GM23248 (cell line): ENCODE measurements around the gene TMEM202. TPM values are rescaled to one million over a fixed set of nuclear protein-coding genes. Genes with fewer than 3 reads are reported as not detected.
"Not testable (repeated sequence)": the region's sequence is repeated elsewhere in the genome, so short reads cannot be mapped to it uniquely, and the experiment has no call there.

ENCODE experiments used
- DNase-seq: peaks from one replicate; pipeline ENCODE4 v3.0.0-alpha.2; 2015
- H2AFZ ChIP-seq: fragments of 200-600 bp; sonication (generic); 2 replicates; pipeline ENCODE4 v1.6.1; 2016; ENCODE audit warnings: antibody characterized with exemption
- H3F3A ChIP-seq: fragments of 200-600 bp; sonication (generic); 2 replicates; pipeline ENCODE4 v1.6.1; 2016; ENCODE audit warnings: mild to moderate bottlenecking, antibody characterized with exemption, mixed run types; ENCODE audit not compliant: insufficient read depth
- H3K27ac ChIP-seq: fragments of 200-600 bp; sonication (generic); 2 replicates; pipeline ENCODE4 v1.5.1; 2016; ENCODE audit warnings: mild to moderate bottlenecking
- H3K27me3 ChIP-seq: fragments of 200-600 bp; sonication (generic); replicated peaks from 2 replicates; pipeline ENCODE4 v1.6.1; 2016; ENCODE audit warnings: mild to moderate bottlenecking; ENCODE audit not compliant: insufficient read depth
- H3K36me3 ChIP-seq: fragments of 200-600 bp; sonication (generic); 2 replicates; pipeline ENCODE4 v1.6.1; 2016; ENCODE audit warnings: low read depth, mild to moderate bottlenecking
- H3K4me1 ChIP-seq: fragments of 200-600 bp; sonication (generic); 2 replicates; pipeline ENCODE4 v1.6.1; 2016; ENCODE audit warnings: mild to moderate bottlenecking; ENCODE audit not compliant: insufficient read depth
- H3K4me2 ChIP-seq: fragments of 200-600 bp; sonication (generic); one replicate; pipeline ENCODE4 v1.6.1; 2016; ENCODE audit warnings: mild to moderate bottlenecking; ENCODE audit not compliant: unreplicated experiment
- H3K4me3 ChIP-seq: fragments of 200-600 bp; sonication (generic); 2 replicates; pipeline ENCODE4 v1.5.1; 2016; ENCODE audit warnings: mild to moderate bottlenecking
- H3K79me2 ChIP-seq: fragments of 200-600 bp; sonication (generic); 2 replicates; pipeline ENCODE4 v1.6.1; 2016; ENCODE audit warnings: mild to moderate bottlenecking; ENCODE audit not compliant: insufficient read depth
- H3K9ac ChIP-seq: fragments of 200-600 bp; sonication (generic); 2 replicates; pipeline ENCODE4 v1.6.1; 2016; ENCODE audit warnings: mild to moderate bottlenecking
- H3K9me2 ChIP-seq: fragments of 200-600 bp; sonication (generic); 2 replicates; pipeline ENCODE4 v1.6.1; 2016; ENCODE audit warnings: mixed run types, mild to moderate bottlenecking, moderate library complexity; ENCODE audit not compliant: insufficient read depth
- H3K9me3 ChIP-seq: fragments of 200-600 bp; sonication (generic); one replicate; pipeline ENCODE4 v1.6.1; 2017; ENCODE audit warnings: low read depth
- H4K20me1 ChIP-seq: fragments of 200-600 bp; sonication (generic); 2 replicates; pipeline ENCODE4 v1.6.0; 2016; ENCODE audit not compliant: insufficient read depth
- EZH2 ChIP-seq: fragments of 200-600 bp; sonication (generic); IDR thresholded peaks from 2 replicates; pipeline ENCODE4 v1.6.1; 2018; ENCODE audit warnings: antibody characterized with exemption, mild to moderate bottlenecking; ENCODE audit not compliant: insufficient read depth, poor library complexity, severe bottlenecking
- EZH2phosphoT487 ChIP-seq: fragments of 200-600 bp; sonication (generic); IDR thresholded peaks from 2 replicates; pipeline ENCODE4 v1.6.1; 2018; ENCODE audit warnings: antibody characterized with exemption, moderate library complexity, mild to moderate bottlenecking, low read depth; ENCODE audit not compliant: insufficient read depth
- WGBS, 2 experiments: methylation state at CpG; one replicate each; pipeline ENCODE4 v1.1.6; 2015 to 2017; ENCODE audit warnings: low lambda C conversion rate in 2 of 2, low coverage in 1 of 2; ENCODE audit errors: missing lambda C conversion rate in 2 of 2; 5-methylcytosine and 5-hydroxymethylcytosine counted together
- in situ Hi-C: fragments of 300-500 bp; cut with MboI; formaldehyde crosslinking; loops from 2 replicates; pipeline ENCODE4 v1.15.0; 2020
- polyA plus RNA-seq: library from polyadenylated mRNA; unstranded; fragments of >200 nt; fragmentation: Nextera tagmentation; extraction: Ambion mirVana; gene quantifications from 2 replicates; pipeline ENCODE4 v1.2.1, GENCODE V29; 2016
- total RNA-seq: library from RNA; depleted of rRNA; stranded (reverse); fragments of >200 nt; shearing (Covaris generic); gene quantifications from 2 replicates; pipeline ENCODE4 v1.2.3, GENCODE V29; 2014

Gene TMEM202
- total and polyA plus RNA-seq, 2 experiments from 2014 or later: not detected

DNA sequence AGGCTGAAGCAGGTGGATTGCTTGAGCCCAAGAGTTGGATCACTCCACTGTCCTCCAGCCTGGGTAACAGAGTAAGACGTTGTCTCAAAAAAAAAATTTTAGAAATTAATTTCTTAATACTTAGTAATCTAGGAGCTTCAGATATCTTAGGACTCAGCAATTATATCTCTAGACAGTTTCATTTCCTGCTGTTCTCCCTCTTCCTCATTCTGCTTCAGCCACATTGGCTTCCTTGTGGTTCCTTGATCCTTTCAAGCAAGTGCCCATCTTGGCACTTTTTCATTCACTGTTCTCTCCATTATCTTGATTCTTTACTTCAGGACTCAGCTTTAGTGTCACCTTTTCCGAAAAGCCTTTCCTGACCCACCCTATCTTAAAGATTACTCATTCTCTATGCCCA is 22.5 kb downstream of the TMEM202 start:
- in situ Hi-C loops: no loop called here

DNA sequence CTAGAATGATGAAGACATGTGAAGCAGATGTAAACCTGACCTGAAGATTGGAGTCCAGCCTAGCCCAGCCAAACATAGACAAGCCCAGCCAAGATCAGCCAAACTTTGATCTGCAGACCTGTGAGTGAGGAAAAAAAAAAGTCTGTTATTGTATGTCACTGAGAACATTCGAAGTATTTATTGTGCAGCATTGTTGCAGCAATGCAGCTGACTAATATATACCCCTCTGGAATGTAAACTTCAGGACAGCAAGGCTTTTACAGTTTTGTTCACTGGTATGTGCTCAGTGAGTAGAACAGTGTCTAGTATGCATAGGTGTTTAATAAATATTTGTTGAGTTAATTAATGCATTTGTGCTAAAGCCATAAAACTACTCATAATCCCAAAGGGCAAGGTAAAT is 23.4 kb downstream of the TMEM202 start:
- Histone ChIP-seq H3K4me2 (no peak overlapping the region), H3K27me3 (0 out of 2 replicates have a peak, but pooled peaks cover 7% of the 10 kb centered on the region), H3F3A (no peaks in the 10 kb centered on the region), H3K9ac (no peak overlapping the region), H3K9me2 (no peaks in the 10 kb centered on the region), H3K79me2 (no peaks in the 10 kb centered on the region), H3K27ac (no peak overlapping the region), H3K36me3 (no peaks in the 10 kb centered on the region), H4K20me1 (no peaks in the 10 kb centered on the region), H2AFZ (no peak overlapping the region), H3K9me3 (no peaks in the 10 kb centered on the region), H3K4me1 (no peaks in the 10 kb centered on the region), H3K4me3 (no peak overlapping the region)
- in situ Hi-C loops: no loop called here
- WGBS, 2 experiments: 29 to 30% methylated on average over 1 of the region's 1 CpG
- no peak for DNase-seq
- TF ChIP-seq EZH2phosphoT487: no peak

More for the DNA sequence above, 22.5 kb downstream of the TMEM202 start:
- 49 to 60% methylated on average over 2 of the region's 2 CpGs for WGBS, 2 experiments
- no peak for DNase-seq
- no peaks in the 10 kb centered on the region for H3K36me3 ChIP-seq
- no peak overlapping the region for H3K4me2 ChIP-seq
- H3K9ac ChIP-seq: no peak overlapping the region
- H3K9me2 ChIP-seq: no peaks in the 10 kb centered on the region
- H2AFZ ChIP-seq: no peak overlapping the region
- no peak overlapping the region for H3K27ac ChIP-seq
- H3K4me3 ChIP-seq: no peak overlapping the region
- H3K27me3 ChIP-seq: 0 out of 2 replicates have a peak, but pooled peaks cover 7% of the 10 kb centered on the region
- H4K20me1 ChIP-seq: no peaks in the 10 kb centered on the region
- no peaks in the 10 kb centered on the region for H3K4me1 ChIP-seq
- H3K79me2 ChIP-seq: no peaks in the 10 kb centered on the region
- no peaks in the 10 kb centered on the region for H3K9me3 ChIP-seq
- no peaks in the 10 kb centered on the region for H3F3A ChIP-seq
- TF ChIP-seq EZH2 (no peak), EZH2phosphoT487 (no peak)

DNA sequence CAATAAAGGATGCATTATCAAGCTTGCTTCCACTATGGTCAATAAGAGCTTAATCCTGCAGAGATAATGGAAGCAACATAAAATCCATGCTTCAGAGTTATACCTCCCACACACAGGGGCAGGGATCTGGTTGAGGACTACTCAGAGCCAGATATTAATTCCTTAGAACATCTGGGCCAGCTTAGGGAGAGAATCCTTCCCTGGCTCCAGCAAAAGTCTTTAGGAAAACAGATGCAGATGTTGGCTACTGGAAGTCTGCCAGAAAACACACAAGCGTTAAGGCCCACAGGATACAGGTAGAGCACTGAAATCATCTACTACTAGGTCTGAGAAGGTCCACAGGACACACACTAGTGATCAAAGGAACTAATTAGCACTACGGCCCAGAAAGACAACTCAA is 25.2 kb downstream of the TMEM202 start:
- Histone ChIP-seq H3K79me2 (no peaks in the 10 kb centered on the region), H3K4me1 (no peaks in the 10 kb centered on the region), H4K20me1 (no peaks in the 10 kb centered on the region), H3K27ac (no peak overlapping the region), H3F3A (no peaks in the 10 kb centered on the region), H3K9ac (no peak overlapping the region), H3K9me3 (no peaks in the 10 kb centered on the region), H3K4me3 (no peak overlapping the region), H3K27me3 (0 out of 2 replicates have a peak, but pooled peaks cover 5% of the 10 kb centered on the region), H2AFZ (no peak overlapping the region), H3K36me3 (no peaks in the 10 kb centered on the region), H3K4me2 (no peak overlapping the region), H3K9me2 (no peaks in the 10 kb centered on the region)
- TF ChIP-seq EZH2phosphoT487: no peak
- no peak for TF ChIP-seq EZH2
- DNase-seq: no peak
- 27 to 35% methylated on average over 2 of the region's 2 CpGs for WGBS, 2 experiments
- in situ Hi-C loops: no loop called here

DNA sequence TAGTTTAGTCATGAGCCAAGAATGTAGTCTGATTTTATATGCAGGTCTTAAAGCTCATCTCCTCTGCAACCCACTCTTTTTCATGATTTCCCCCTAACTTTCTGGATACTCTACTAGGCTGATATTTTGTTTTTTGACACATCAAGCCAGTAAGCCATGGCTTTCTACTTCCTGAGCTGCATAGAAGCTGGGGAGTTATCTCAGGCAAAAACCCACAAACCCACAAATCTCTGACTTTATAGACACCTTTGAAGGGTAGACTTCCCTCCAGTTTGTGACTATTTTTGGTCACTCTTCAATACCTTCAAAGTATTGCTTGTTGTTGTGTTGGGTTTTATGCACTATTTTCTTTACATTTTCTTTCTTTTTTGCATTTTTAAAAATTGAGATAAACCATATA is 28.6 kb downstream of the TMEM202 start:
- in situ Hi-C loops: no loop called here
- Histone ChIP-seq H3K4me1 (no peaks in the 10 kb centered on the region), H3K9ac (no peak overlapping the region), H3K27me3 (no peaks in the 10 kb centered on the region), H3K36me3 (no peaks in the 10 kb centered on the region), H3K4me2 (no peak overlapping the region), H3F3A (no peaks in the 10 kb centered on the region), H4K20me1 (no peaks in the 10 kb centered on the region), H3K4me3 (no peak overlapping the region), H3K79me2 (no peaks in the 10 kb centered on the region), H2AFZ (no peak overlapping the region), H3K27ac (no peak overlapping the region), H3K9me2 (no peaks in the 10 kb centered on the region), H3K9me3 (no peaks in the 10 kb centered on the region)
- no peak for TF ChIP-seq EZH2phosphoT487
- no peak for TF ChIP-seq EZH2
- DNase-seq: no peak

DNA sequence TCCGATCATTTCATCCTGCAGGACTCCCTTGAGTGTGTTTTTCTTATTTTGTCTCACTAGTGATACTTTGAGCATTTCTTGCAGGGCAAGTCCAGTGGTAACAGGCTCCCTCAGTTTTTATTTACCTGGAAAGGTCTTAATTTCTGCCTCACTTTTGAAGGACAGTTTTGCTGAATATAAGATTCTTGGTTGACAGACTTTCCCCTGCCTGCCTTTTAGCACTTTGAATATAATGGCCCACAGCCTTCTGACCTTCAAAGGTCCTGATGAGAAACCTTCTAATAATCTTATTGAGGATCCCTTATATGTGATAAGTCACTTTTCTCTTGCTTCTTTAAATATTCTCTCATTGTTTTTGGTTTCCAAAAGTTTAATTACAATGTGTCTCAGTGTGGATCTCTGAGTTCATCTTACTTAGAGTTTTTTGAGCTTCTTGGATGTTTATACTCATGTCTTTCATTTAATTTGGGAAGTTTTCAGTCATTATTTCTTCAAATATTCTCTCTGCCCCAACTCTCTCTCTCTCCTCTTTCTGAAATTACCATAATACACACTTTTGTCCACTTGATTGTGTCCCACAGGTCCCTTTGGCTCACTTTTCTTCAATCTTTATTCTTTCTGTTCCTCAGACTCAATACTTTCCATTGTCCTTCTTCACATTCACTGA is 39.7 kb downstream of the TMEM202 start:
- Histone ChIP-seq H3K4me3 (no peak overlapping the region), H3K9me2 (no peaks in the 10 kb centered on the region), H3F3A (no peaks in the 10 kb centered on the region), H4K20me1 (no peaks in the 10 kb centered on the region), H3K36me3 (no peaks in the 10 kb centered on the region), H3K4me1 (no peaks in the 10 kb centered on the region), H2AFZ (no peak overlapping the region), H3K27ac (no peak overlapping the region), H3K27me3 (peaks cover 10% of the 10 kb centered on the region; the same call in 1 of the 2 replicates), H3K79me2 (no peaks in the 10 kb centered on the region), H3K9me3 (no peaks in the 10 kb centered on the region), H3K9ac (no peak overlapping the region), H3K4me2 (no peak overlapping the region)
- in situ Hi-C loops: no loop called here
- no peak for DNase-seq
- 9% methylated on average over 1 of the region's 1 CpG for WGBS, 2 experiments
- TF ChIP-seq EZH2phosphoT487 (no peak), EZH2 (no peak)

DNA sequence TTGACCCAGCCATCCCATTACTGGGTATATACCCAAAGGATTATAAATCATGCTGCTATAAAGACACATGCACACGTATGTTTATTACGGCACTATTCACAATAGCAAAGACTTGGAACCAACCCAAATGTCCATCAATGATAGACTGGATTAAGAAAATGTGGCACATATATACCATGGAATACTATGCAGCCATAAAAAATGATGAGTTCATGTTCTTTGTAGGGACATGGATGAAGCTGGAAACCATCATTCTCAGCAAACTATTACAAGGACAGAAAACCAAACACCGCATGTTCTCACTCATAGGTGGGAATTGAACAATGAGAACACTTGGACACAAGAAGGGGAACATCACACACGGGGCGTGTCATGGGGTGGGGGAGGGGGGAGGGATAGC is 44.7 kb downstream of the TMEM202 start:
- H3K9me3 ChIP-seq, H3K9me2 ChIP-seq, DNase-seq, H3F3A ChIP-seq, H3K9ac ChIP-seq, in situ Hi-C loops, H3K4me3 ChIP-seq, H3K27ac ChIP-seq, H3K36me3 ChIP-seq, H3K4me2 ChIP-seq, H3K4me1 ChIP-seq, H4K20me1 ChIP-seq, H2AFZ ChIP-seq, H3K27me3 ChIP-seq, H3K79me2 ChIP-seq: not testable (repeated sequence)
- WGBS, 2 experiments: 47 to 60% methylated on average over 5 of the region's 5 CpGs
